Fibroblast of skin of scalp (primary cell): ENCODE results near the gene GNAS.
"Not testable (repeated sequence)": the region's sequence is repeated elsewhere in the genome, so short reads cannot be mapped to it uniquely, and the experiment has no call there.

Source experiments
- DNase-seq: peaks from one replicate; pipeline ENCODE4 v3.0.0-alpha.2; 2013

GNAS gene

DNA sequence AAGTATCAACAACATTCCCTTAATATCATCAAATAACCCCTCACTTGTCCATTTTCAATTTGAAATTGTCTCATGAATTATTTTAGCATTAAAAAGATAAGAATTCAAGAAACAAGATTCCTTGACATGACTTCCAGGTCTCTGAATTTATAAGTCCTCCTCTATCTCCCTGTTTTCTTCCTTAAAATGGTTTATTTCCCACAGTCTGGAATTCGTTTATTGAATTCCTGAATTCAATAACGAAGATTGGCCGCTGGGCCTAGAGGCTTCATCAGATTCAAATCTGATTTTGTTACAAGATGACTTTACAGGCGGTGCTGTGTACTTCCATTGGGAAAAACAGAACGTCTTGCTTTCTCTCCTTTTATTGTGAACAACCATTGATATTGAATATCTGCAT lies 79.7 kb downstream of the GNAS start:
- DNase-seq: no peak

DNA sequence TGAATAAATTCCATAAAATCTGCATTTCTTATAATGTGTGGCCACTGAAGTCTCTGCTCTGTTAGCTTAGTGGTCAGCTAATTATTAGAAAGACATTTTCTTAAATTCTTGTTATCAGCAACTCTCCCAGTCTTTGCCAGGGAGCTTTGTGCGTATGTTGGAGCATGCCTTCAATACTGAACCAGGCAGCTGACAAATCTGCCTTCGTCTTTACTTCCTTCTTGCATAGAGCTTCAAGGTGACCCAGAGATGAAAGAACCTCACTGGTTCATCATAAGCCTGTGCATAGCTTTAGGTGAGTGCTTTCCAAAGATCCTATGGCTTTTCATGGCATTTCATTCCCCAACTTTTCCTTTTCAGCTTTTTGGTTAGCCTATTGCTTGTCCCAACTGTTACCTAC lies 85.6 kb downstream of the GNAS start:
- DNase-seq: no peak

DNA sequence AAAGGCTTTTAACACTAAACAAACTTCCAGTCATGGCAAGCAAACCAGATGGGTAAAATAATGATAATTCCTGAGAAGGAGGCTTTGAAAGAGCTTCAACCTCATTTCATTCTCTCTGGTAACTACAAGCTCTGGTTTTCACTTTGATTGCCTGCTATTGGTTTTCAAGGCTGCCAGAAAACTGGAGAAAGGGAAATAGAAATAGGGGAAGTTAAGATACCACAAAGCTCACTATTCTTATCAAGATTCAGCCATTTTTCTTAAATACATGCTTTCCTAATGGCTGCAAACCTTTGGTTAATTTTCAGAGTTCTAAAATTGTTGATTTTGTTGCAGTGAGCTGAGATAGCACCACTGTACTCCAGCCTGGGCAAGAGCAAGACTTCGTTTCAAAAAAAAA lies 86.0 kb downstream of the GNAS start:
- DNase-seq: no peak

DNA sequence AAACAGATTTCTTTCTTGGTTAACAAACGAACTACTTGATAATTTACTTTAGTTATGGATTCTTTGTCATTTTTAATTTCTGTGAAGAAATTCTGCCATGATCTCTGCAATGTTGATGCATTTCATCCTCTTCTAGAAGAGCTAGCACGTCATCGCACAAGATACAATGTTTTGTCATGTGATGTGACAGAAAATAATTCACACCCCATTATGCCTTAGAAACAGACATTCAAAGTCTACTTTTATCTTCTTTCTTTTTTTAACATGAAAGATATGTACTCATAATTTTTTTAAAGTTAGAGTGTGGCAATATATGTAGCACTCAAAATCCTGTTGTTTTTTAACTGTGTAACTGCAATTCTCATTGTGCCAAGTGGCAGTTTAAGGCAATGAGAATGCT lies 89.0 kb downstream of the GNAS start:
- no peak for DNase-seq

GRCh38 chr20:58942549-58942948 lies 90.0 kb downstream of the GNAS start:
- DNase-seq: peak; percentile 0

DNA sequence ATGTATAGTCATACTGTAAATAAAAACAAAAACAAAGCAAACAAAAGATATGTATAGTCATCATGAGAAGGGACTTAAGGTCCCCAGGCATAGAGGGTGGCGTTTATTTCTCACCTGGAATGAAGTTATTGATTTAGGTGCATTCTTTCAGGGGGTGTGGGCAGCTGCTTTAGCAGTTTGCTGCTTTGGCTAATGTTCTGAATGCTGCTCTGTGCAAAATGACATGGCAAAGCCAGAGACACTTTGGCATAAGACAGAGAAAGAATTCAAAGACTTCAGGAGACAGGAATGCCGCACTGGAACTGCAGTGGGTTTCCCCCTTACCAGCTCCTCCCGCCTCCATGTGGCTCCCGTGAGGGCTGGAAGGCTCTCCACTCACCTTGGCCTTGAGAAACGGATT lies 92.1 kb downstream of the GNAS start:
- DNase-seq: no peak

GRCh38 chr20:58945965-58946631 lies 93.6 kb downstream of the GNAS start:
- no peak for DNase-seq

- not testable (repeated sequence) for DNase-seq
Measured at GRCh38 chr20:58947797-58948388, 95.4 kb downstream of the GNAS start.

DNA sequence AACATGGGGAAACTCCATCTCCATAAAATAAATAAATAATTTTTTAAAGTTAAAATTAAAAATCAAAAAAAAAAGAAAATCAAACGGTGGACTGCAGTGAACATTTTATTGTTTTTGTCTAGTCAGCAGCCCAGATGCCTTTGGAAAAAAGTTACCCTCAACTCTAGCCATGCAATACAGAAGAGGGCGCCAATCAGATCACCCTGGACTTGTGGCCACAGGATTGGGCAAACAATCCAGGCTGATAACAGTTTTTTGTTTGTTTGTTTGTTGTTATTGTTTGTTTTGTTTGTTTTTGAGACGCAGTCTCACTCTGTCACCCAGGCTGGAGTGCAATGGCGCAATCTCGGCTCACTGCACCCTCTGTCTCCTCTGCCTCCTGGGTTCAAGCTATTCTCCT lies 98.1 kb downstream of the GNAS start:
- DNase-seq: no peak

DNA sequence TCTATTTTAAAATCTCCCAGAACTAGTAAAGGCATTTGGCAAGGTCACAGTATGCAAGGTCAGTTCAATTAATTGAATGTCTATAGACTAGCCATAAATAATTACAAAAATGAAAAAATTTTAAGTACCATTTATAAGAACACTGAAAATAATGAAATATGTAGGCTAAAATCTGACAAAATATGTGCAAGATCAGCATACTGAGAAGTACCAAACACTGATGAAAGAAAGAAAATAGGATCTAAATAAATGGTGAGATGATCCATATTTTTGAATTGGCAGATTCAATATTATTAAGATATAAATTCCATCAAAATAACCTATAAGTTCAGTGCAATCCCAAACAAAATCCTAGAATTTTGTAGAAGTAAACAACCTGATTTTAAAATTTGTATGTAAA lies 100.5 kb downstream of the GNAS start:
- no peak for DNase-seq

GRCh38 chr20:58956078-58956477 lies 103.6 kb downstream of the GNAS start:
- DNase-seq: no peak

GRCh38 chr20:58959652-58960051 lies 107.1 kb downstream of the GNAS start:
- DNase-seq: no peak
